Ectodermal cell (in vitro differentiated cells): ENCODE measurements around the gene IGLON5.

Experiments
- H3K27ac ChIP-seq: 2 replicates; pipeline ENCODE4 v1.7.0; 2013; ENCODE audit warnings: mild to moderate bottlenecking, low read depth, low read length; ENCODE audit not compliant: insufficient read depth, poor library complexity, severe bottlenecking
- H3K27me3 ChIP-seq: 2 replicates; pipeline ENCODE4 v1.7.0; 2013; ENCODE audit warnings: mild to moderate bottlenecking, low read length; ENCODE audit not compliant: insufficient read depth, control insufficient read depth, poor library complexity, severe bottlenecking
- H3K36me3 ChIP-seq: one replicate; pipeline ENCODE4 v1.7.0; 2013; ENCODE audit warnings: low read length; ENCODE audit not compliant: control insufficient read depth, insufficient read depth
- H3K4me1 ChIP-seq: one replicate; pipeline ENCODE4 v1.7.0; 2013; ENCODE audit warnings: low read length; ENCODE audit not compliant: control insufficient read depth, insufficient read depth
- H3K4me3 ChIP-seq: 2 replicates; pipeline ENCODE4 v1.7.0; 2013; ENCODE audit warnings: low read depth, low read length, control low read depth; ENCODE audit not compliant: insufficient read depth
- H3K9me3 ChIP-seq: 2 replicates; pipeline ENCODE4 v1.7.0; 2013; ENCODE audit warnings: mild to moderate bottlenecking, low read length, moderate library complexity; ENCODE audit not compliant: control insufficient read depth
- WGBS, 2 experiments: methylation state at CpG; one replicate each; pipeline ENCODE4 v1.1.7; 2013; ENCODE audit warnings: missing lambda C conversion rate in 2 of 2; 5-methylcytosine and 5-hydroxymethylcytosine counted together

Gene IGLON5

GRCh38 chr19:51372649-51373504, 61.4 kb downstream of the IGLON5 start, which contains the start of gene NKG7:
Gene NKG7 (minus strand): TSS chr19:51372654. CDS start chr19:51372535, 119 bp downstream.
- Histone ChIP-seq H3K9me3 (no peaks in the 10 kb centered on the region), H3K4me1 (peaks cover 9% of the 10 kb centered on the region), H3K36me3 (no peaks in the 10 kb centered on the region), H3K27ac (no peak within 1 kb of the TSS), H3K4me3 (no peak within 1 kb of the TSS), H3K27me3 (no peaks in the 10 kb centered on the region)
- WGBS, 2 experiments, result 74 to 81% methylated on average over 6 to 9 of the region's 9 CpGs

GRCh38 chr19:51375504-51376221, 64.2 kb downstream of the IGLON5 start:
- Histone ChIP-seq H3K9me3 (no peaks in the 10 kb centered on the region), H3K4me3 (no peak overlapping the region), H3K27me3 (no peaks in the 10 kb centered on the region), H3K36me3 (no peaks in the 10 kb centered on the region), H3K27ac (no peak overlapping the region), H3K4me1 (no peaks in the 10 kb centered on the region)
- WGBS, 2 experiments, result 81 to 82% methylated on average over 11 of the region's 11 CpGs

- Histone ChIP-seq H3K4me3 (no peak overlapping the region), H3K27ac (no peak overlapping the region), H3K27me3 (no peaks in the 10 kb centered on the region), H3K4me1 (no peaks in the 10 kb centered on the region), H3K36me3 (no peaks in the 10 kb centered on the region), H3K9me3 (peaks cover 2% of the 10 kb centered on the region)
- WGBS, 2 experiments, result 90 to 98% methylated on average over 2 of the region's 2 CpGs
Measured at GRCh38 chr19:51377422-51377821, 66.0 kb downstream of the IGLON5 start.

- Histone ChIP-seq H3K27me3 (no peaks in the 10 kb centered on the region), H3K4me3 (no peak overlapping the region), H3K27ac (no peak overlapping the region), H3K9me3 (peaks cover 2% of the 10 kb centered on the region), H3K4me1 (no peaks in the 10 kb centered on the region), H3K36me3 (no peaks in the 10 kb centered on the region)
- 93 to 94% methylated on average over 9 of the region's 9 CpGs for WGBS, 2 experiments
Measured at GRCh38 chr19:51380379-51380778, 68.9 kb downstream of the IGLON5 start.
